CD4-positive, alpha-beta T cell treated with Interleukin-6 at 100 ng/mL for 8 hours (primary cell): ENCODE results near the gene CBL.

Experiments
- DNase-seq: peaks from one replicate; pipeline ENCODE4 v3.0.0-alpha.2; 2020; ENCODE audit warnings: mixed read lengths, low spot score

The CBL gene

GRCh38 chr11:119310682-119311052 lies 104.5 kb downstream of the CBL start:
- no peak for DNase-seq

- DNase-seq: no peak
These were observed 108.6 kb downstream of the CBL start for GRCh38 chr11:119314726-119315125.

- DNase-seq: peak; percentile 45
These were observed 109.2 kb downstream of the CBL start for GRCh38 chr11:119315131-119316015.

GRCh38 chr11:119316016-119316728 lies 110.0 kb downstream of the CBL start:
- no peak for DNase-seq

GRCh38 chr11:119316729-119317591 lies 110.8 kb downstream of the CBL start, which contains the start of gene MCAM:
Gene MCAM, minus strand, starts transcription at chr11:119317130. Its CDS starts 29 bp downstream, at chr11:119317101.
- no peak for DNase-seq

- DNase-seq: no peak
These were observed 111.6 kb downstream of the CBL start for GRCh38 chr11:119317592-119318239.

GRCh38 chr11:119318240-119319135 lies 112.3 kb downstream of the CBL start:
- DNase-seq: no peak

- no peak for DNase-seq
These were observed 113.1 kb downstream of the CBL start for GRCh38 chr11:119319136-119319699.

- DNase-seq: no peak
These were observed 113.6 kb downstream of the CBL start for GRCh38 chr11:119319700-119320239.

- no peak for DNase-seq
These were observed 114.2 kb downstream of the CBL start for GRCh38 chr11:119320240-119320775.

- peak; percentile 40 for DNase-seq
These were observed 114.8 kb downstream of the CBL start for GRCh38 chr11:119320776-119321524.

- DNase-seq: no peak
These were observed 116.2 kb downstream of the CBL start for GRCh38 chr11:119322360-119322739.

GRCh38 chr11:119322921-119323531 lies 116.9 kb downstream of the CBL start:
- DNase-seq: no peak

- peak; percentile 67 for DNase-seq
These were observed 117.4 kb downstream of the CBL start for GRCh38 chr11:119323532-119324033.

GRCh38 chr11:119324189-119324588 lies 118.0 kb downstream of the CBL start:
- DNase-seq: no peak

- DNase-seq: no peak
These were observed 123.2 kb downstream of the CBL start for GRCh38 chr11:119329320-119329719.

- DNase-seq: no peak
These were observed 124.1 kb downstream of the CBL start for GRCh38 chr11:119330237-119330636.

GRCh38 chr11:119332111-119332765 lies 126.1 kb downstream of the CBL start:
- DNase-seq: no peak
